HG03045 (cell line): ENCODE data around the gene RAB40B.

Source experiments
- ATAC-seq: cut with Tn5 transposase; IDR thresholded peaks from one replicate; pipeline ENCODE4 v1.9.1; 2021; ENCODE audit warnings: mild to moderate bottlenecking, moderate library complexity; ENCODE audit not compliant: unreplicated experiment

The RAB40B gene

GRCh38 chr17:82716203-82717010 is 17.9 kb upstream of the RAB40B start, which contains the start of gene FN3KRP:
Gene FN3KRP (plus strand): TSS chr17:82716706. CDS start chr17:82716756, 50 bp downstream.
- ATAC-seq, result peak; percentile 70

GRCh38 chr17:82713071-82713723 is 14.7 kb upstream of the RAB40B start:
- no peak for ATAC-seq

GRCh38 chr17:82710499-82711232 is 12.2 kb upstream of the RAB40B start:
- ATAC-seq, result no peak

GRCh38 chr17:82709676-82710498 is 11.4 kb upstream of the RAB40B start:
- no peak for ATAC-seq

- ATAC-seq, result no peak
Measured at GRCh38 chr17:82709024-82709675, 10.7 kb upstream of the RAB40B start.

- no peak for ATAC-seq
Measured at GRCh38 chr17:82705756-82706155, 7.3 kb upstream of the RAB40B start.

GRCh38 chr17:82704886-82705285 is 6.4 kb upstream of the RAB40B start:
- no peak for ATAC-seq

- ATAC-seq, result no peak
Measured at GRCh38 chr17:82703935-82704865, 5.7 kb upstream of the RAB40B start.

- ATAC-seq, result no peak
Measured at GRCh38 chr17:82703036-82703745, 4.7 kb upstream of the RAB40B start.

GRCh38 chr17:82702231-82702927 is 3.9 kb upstream of the RAB40B start:
- ATAC-seq, result no peak

- no peak for ATAC-seq
Measured at GRCh38 chr17:82699551-82699950, 1.1 kb upstream of the RAB40B start.

GRCh38 chr17:82698974-82699442 is 510 bp upstream of the RAB40B start:
- ATAC-seq, result no peak

- no peak for ATAC-seq
Measured at GRCh38 chr17:82697808-82698064, 762 bp downstream of the RAB40B start.

GRCh38 chr17:82696916-82697807 is 1.3 kb downstream of the RAB40B start:
- ATAC-seq, result no peak

- ATAC-seq, result no peak
Measured at GRCh38 chr17:82696259-82696658, 2.2 kb downstream of the RAB40B start.

- no peak for ATAC-seq
Measured at GRCh38 chr17:82694647-82695046, 3.9 kb downstream of the RAB40B start.
